Measurements from ENCODE around the gene KCNK18.
"Not testable (repeated sequence)": the region's sequence is repeated elsewhere in the genome, so short reads cannot be mapped to it uniquely, and the experiment has no call there.

Gene KCNK18

GRCh38 chr10:117178190-117178589, 19.1 kb upstream of the KCNK18 start:
- no peaks in the 10 kb centered on the region for H3K36me3 ChIP-seq
- TF ChIP-seq CTCF (IDR thresholded peaks at IDR 0.05; ENCODE audit: low read depth, low read length) = no peak
- peaks cover 16% of the 10 kb centered on the region for H3K27me3 ChIP-seq
- no peaks in the 10 kb centered on the region for H3K9me3 ChIP-seq
- H3K4me3 ChIP-seq (ENCODE audit: low read depth, low read length) = no peak overlapping the region
- no peak for DNase-seq
- H3K4me1 ChIP-seq = no peaks in the 10 kb centered on the region

DNA sequence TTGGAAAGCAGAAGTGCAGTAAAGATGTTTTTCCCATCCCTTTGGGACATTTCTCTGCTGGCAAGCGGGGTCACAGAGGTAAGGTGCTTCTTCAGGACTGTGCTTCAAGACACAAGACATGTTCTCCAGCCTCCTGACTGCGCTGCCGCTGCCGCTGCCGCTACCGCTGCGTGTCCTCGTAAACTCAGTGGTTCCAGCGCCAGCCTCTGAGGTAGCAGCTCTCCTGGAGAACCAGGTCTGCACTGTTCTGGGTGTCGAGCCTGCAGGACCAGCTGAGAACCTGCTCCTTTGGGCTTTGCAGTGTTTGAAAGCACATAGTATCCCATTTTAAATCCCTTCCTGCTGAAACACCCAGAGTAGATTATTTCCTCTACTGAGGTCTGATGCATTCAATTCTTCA, 13.0 kb upstream of the KCNK18 start:
- Histone ChIP-seq H3K4me1 (no peaks in the 10 kb centered on the region), H3K4me3 (ENCODE audit: low read depth, low read length) (no peak overlapping the region), H3K36me3 (no peaks in the 10 kb centered on the region), H3K27me3 (no peaks in the 10 kb centered on the region; the same call in 1 of the 2 replicates), H3K9me3 (no peaks in the 10 kb centered on the region)
- no peak for TF ChIP-seq CTCF (IDR thresholded peaks at IDR 0.05; ENCODE audit: low read depth, low read length)
- DNase-seq = no peak

DNA sequence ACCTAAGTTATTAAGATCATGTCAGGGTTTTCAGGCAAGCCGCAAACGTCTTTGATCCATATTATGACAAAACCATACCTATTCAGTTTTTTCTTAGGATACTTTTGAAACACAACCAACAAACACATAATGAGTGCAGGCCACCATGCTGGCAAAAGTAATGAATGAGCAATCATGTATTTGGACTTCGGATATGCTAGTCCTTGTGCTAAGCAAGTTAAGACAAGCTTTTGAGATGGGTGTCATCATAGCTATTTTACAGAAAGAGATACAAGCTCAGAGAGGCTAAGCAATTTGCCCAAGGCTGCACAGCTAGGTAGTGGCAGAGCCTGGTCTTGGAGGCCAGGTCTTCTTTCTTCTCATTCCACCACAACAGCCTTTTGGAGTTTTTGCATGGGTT, 12.5 kb upstream of the KCNK18 start:
- H3K4me1 ChIP-seq = no peaks in the 10 kb centered on the region
- no peaks in the 10 kb centered on the region; the same call in 1 of the 2 replicates for H3K27me3 ChIP-seq
- no peak for DNase-seq
- no peak for TF ChIP-seq CTCF (IDR thresholded peaks at IDR 0.05; ENCODE audit: low read depth, low read length)
- H3K9me3 ChIP-seq = no peaks in the 10 kb centered on the region
- no peak overlapping the region for H3K4me3 ChIP-seq (ENCODE audit: low read depth, low read length)
- no peaks in the 10 kb centered on the region for H3K36me3 ChIP-seq

- not testable (repeated sequence) for H3K4me1 ChIP-seq; H3K36me3 ChIP-seq; H3K9me3 ChIP-seq; DNase-seq; H3K4me3 ChIP-seq (ENCODE audit: low read depth, low read length); H3K27me3 ChIP-seq
Measured at GRCh38 chr10:117185817-117186216, 11.5 kb upstream of the KCNK18 start.

DNA sequence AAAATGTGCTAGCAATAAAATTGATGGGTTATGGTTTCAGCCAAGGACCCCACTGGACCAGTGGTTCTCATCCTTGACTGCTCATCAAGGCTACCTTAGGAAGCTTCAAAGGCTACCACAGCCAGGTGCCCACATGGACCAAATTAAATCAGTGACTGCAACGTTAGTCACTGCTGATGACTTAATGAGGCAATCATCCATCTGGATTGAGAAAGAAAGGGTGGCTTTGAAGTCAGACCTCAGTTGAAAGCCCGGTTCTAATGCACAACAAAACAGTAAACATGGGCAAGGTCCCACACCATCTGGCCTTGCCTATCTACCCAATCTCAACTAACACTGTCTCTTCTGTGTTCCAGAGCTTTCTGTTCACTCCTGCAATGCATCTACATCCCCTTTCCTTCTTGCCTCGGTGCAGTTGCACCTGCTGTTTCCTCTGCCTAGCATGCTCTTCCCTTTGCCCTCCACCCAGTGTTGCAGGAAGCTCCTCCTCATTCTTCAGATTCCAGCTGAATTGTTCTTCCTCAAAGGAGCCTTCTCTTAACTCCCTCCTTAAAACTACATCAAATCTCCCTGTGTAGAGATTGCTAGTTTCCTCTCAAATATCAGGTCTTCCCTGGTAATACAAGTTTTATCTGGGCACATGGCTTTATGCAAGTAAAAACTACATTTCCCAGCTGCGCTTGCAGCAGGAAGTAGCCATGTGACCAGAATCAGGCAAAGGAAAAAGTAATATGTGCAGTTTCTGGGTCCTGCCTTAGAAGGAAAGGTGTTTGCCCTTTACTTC, 10.3 kb upstream of the KCNK18 start:
- no peak overlapping the region for H3K4me3 ChIP-seq (ENCODE audit: low read depth, low read length)
- TF ChIP-seq CTCF (IDR thresholded peaks at IDR 0.05; ENCODE audit: low read depth, low read length) = no peak
- H3K9me3 ChIP-seq = no peaks in the 10 kb centered on the region
- no peaks in the 10 kb centered on the region for H3K36me3 ChIP-seq
- no peak for DNase-seq
- no peaks in the 10 kb centered on the region for H3K4me1 ChIP-seq
- no peaks in the 10 kb centered on the region for H3K27me3 ChIP-seq

- no peaks in the 10 kb centered on the region for H3K9me3 ChIP-seq
- no peak for DNase-seq
Measured at GRCh38 chr10:117188371-117188770, 8.9 kb upstream of the KCNK18 start.

More at GRCh38 chr10:117188371-117188770, 8.9 kb upstream of the KCNK18 start:
- Histone ChIP-seq H3K27me3 (no peaks in the 10 kb centered on the region), H3K4me3 (ENCODE audit: low read depth, low read length) (no peak overlapping the region), H3K4me1 (no peaks in the 10 kb centered on the region), H3K36me3 (no peaks in the 10 kb centered on the region)
- no peak for TF ChIP-seq CTCF (IDR thresholded peaks at IDR 0.05; ENCODE audit: low read depth, low read length)

Data from BE2C (cell line).